HL-60 (cell line): ENCODE data around the gene AKR1E2.

Experiments used
- GABPA ChIP-seq: IDR thresholded peaks from 2 replicates; pipeline ENCODE4 v1.6.1; 2012; ENCODE audit warnings: low read depth
- POLR2AphosphoS5 ChIP-seq: IDR thresholded peaks from 2 replicates; pipeline ENCODE4 v1.6.1; 2012; ENCODE audit warnings: low read depth
- TF ChIP-seq, protein P1 (sequence below): IDR thresholded peaks from one replicate; pipeline ENCODE4 v1.5.1; 2011; ENCODE audit warnings: low read length, control low read depth, inconsistent platforms; ENCODE audit not compliant: insufficient read depth
- TF ChIP-seq, protein P2 (sequence below): IDR thresholded peaks from 2 replicates; pipeline ENCODE4 v1.6.1; 2012; ENCODE audit warnings: low read depth; ENCODE audit not compliant: insufficient replicate concordance

DNA sequence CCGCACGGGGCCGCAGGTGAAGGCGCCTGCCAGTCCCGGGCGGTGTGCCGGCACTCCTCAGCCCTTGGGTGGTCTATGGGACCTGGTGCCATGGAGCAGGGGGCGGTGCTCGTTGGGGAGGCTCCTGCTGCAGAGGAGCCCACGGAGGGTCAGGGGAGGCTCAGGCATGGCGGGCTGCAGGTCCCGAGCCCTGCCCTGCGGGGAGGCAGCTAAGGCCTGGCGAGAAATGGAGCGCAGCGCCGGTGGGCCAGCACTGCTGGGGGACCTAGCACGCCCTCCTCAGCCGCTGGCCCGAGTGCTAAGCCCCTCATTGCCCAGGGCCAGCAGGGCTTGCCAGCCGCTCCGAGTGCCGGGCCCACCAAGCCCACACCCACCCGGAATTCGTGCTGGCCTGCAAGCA, 18.9 kb downstream of the AKR1E2 start:
- TF ChIP-seq, protein P1, sequence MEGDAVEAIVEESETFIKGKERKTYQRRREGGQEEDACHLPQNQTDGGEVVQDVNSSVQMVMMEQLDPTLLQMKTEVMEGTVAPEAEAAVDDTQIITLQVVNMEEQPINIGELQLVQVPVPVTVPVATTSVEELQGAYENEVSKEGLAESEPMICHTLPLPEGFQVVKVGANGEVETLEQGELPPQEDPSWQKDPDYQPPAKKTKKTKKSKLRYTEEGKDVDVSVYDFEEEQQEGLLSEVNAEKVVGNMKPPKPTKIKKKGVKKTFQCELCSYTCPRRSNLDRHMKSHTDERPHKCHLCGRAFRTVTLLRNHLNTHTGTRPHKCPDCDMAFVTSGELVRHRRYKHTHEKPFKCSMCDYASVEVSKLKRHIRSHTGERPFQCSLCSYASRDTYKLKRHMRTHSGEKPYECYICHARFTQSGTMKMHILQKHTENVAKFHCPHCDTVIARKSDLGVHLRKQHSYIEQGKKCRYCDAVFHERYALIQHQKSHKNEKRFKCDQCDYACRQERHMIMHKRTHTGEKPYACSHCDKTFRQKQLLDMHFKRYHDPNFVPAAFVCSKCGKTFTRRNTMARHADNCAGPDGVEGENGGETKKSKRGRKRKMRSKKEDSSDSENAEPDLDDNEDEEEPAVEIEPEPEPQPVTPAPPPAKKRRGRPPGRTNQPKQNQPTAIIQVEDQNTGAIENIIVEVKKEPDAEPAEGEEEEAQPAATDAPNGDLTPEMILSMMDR: no peak
- TF ChIP-seq, protein P2, sequence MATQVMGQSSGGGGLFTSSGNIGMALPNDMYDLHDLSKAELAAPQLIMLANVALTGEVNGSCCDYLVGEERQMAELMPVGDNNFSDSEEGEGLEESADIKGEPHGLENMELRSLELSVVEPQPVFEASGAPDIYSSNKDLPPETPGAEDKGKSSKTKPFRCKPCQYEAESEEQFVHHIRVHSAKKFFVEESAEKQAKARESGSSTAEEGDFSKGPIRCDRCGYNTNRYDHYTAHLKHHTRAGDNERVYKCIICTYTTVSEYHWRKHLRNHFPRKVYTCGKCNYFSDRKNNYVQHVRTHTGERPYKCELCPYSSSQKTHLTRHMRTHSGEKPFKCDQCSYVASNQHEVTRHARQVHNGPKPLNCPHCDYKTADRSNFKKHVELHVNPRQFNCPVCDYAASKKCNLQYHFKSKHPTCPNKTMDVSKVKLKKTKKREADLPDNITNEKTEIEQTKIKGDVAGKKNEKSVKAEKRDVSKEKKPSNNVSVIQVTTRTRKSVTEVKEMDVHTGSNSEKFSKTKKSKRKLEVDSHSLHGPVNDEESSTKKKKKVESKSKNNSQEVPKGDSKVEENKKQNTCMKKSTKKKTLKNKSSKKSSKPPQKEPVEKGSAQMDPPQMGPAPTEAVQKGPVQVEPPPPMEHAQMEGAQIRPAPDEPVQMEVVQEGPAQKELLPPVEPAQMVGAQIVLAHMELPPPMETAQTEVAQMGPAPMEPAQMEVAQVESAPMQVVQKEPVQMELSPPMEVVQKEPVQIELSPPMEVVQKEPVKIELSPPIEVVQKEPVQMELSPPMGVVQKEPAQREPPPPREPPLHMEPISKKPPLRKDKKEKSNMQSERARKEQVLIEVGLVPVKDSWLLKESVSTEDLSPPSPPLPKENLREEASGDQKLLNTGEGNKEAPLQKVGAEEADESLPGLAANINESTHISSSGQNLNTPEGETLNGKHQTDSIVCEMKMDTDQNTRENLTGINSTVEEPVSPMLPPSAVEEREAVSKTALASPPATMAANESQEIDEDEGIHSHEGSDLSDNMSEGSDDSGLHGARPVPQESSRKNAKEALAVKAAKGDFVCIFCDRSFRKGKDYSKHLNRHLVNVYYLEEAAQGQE: no peak
- TF ChIP-seq POLR2AphosphoS5 (no peak), GABPA (no peak)
